CD4-positive, alpha-beta T cell treated with Interleukin-10 for 1 hour (primary cell): ENCODE results near the gene RBM7.

Experiments
- DNase-seq: peaks from one replicate; pipeline ENCODE4 v3.0.0-alpha.2; 2020

RBM7 gene

GRCh38 chr11:114449845-114450244, 49.4 kb downstream of the RBM7 start:
- DNase-seq = no peak

- DNase-seq = no peak
Observed at GRCh38 chr11:114452399-114452798, 51.9 kb downstream of the RBM7 start.
